ENCODE data around the gene PPP4R3C. TPM values are rescaled to one million over a fixed set of nuclear protein-coding genes. Genes with fewer than 3 reads are reported as not detected.

The PPP4R3C gene
- total and polyA plus RNA-seq, 2 of the 13 experiments (the other 11 are each of a cell fraction or from before 2014, with no cell fraction given), result not detected

GRCh38 chrX:27451324-27451723 is 11.8 kb downstream of the PPP4R3C start:
- H3K9me3 ChIP-seq (ENCODE audit: low read length), result no peaks in the 10 kb centered on the region
- ChIA-PET CTCF (ENCODE audit: low intra/inter-chr PET ratio, low total read pairs) (no interaction called here), POLR2A (no interaction called here)
- H3K4me2 ChIP-seq (ENCODE audit: low read depth, low read length), result peak overlapping the region; percentile 12; the same call in 1 of the 2 replicates
- no peak overlapping the region for H2AFZ ChIP-seq (ENCODE audit: low read length)
- ATAC-seq (peak; percentile 93), FAIRE-seq (peak; percentile 55), DNase-seq (ENCODE audit: low spot score) (peak; percentile 66)
- H3K36me3 ChIP-seq (replicated peaks in 1 of 2; ENCODE audit: control insufficient read depth in 1 of 2, insufficient read depth in 2 of 2, low read length in 2 of 2), result no peaks in the 10 kb centered on the region
- no peaks in the 10 kb centered on the region for H4K20me1 ChIP-seq (ENCODE audit: insufficient read depth, low read length)
- no peak overlapping the region for H3K4me3 ChIP-seq (replicated peaks in 1 of 3; ENCODE audit: insufficient read depth in 1 of 3, low read depth in 2 of 3, low read length in 3 of 3)
- in situ Hi-C loops (cut with HindIII; ENCODE audit: extremely low pct_ligation_motif_present, low pct_unique_long_range_greater_than_20kb), result no loop called here
- BruUV-seq (replicated peaks), result no TSS peak
- no peak overlapping the region for H3K9ac ChIP-seq (ENCODE audit: insufficient read depth, low read depth, low read length)
- H3K4me1 ChIP-seq (ENCODE audit: insufficient read depth, low read length), result peaks cover 48% of the 10 kb centered on the region
- no peaks in the 10 kb centered on the region for H3K79me2 ChIP-seq (ENCODE audit: insufficient read depth, low read length)
- intact Hi-C loops (cut with micrococcal nuclease; ENCODE audit: unreplicated experiment), result no loop called here
- no peaks in the 10 kb centered on the region for H3K27me3 ChIP-seq (ENCODE audit: control insufficient read depth in 1 of 2, insufficient read depth in 2 of 2, low read length in 2 of 2)
- peak overlapping the region; percentile 57 for H3K27ac ChIP-seq (ENCODE audit: extremely low read length, insufficient read depth, low read length)
- TF ChIP-seq HINFP (CRISPR knock-in tag; IDR thresholded peaks at IDR 0.05; ENCODE audit: low read depth) (no peak), CBX5 (CRISPR knock-in tag; IDR thresholded peaks at IDR 0.05; ENCODE audit: borderline replicate concordance) (no peak), ZNF18 (CRISPR knock-in tag; IDR thresholded peaks at IDR 0.05; ENCODE audit: insufficient replicate concordance) (no peak), SNAI1 (CRISPR knock-in tag; IDR thresholded peaks at IDR 0.05; ENCODE audit: borderline replicate concordance) (no peak), KAT8 (CRISPR knock-in tag; IDR thresholded peaks at IDR 0.05) (0 out of 2 replicates have a peak, but pooled peaks have one; percentile 20), ZNF143 (CRISPR knock-in tag; IDR thresholded peaks at IDR 0.05) (no peak), ZBTB39 (CRISPR knock-in tag; IDR thresholded peaks at IDR 0.05) (no peak), HMG20A (CRISPR knock-in tag; IDR thresholded peaks at IDR 0.05; ENCODE audit: borderline replicate concordance) (peak; percentile 45; the same call in 1 of the 2 replicates), ZSCAN9 (CRISPR knock-in tag; IDR thresholded peaks at IDR 0.05; ENCODE audit: borderline replicate concordance) (0 out of 2 replicates have a peak, but pooled peaks have one; percentile 25), ZNF772 (CRISPR knock-in tag; IDR thresholded peaks at IDR 0.05) (no peak), KLF12 (CRISPR knock-in tag; IDR thresholded peaks at IDR 0.05; ENCODE audit: borderline replicate concordance) (no peak), ZNF749 (CRISPR knock-in tag; IDR thresholded peaks at IDR 0.05; ENCODE audit: borderline replicate concordance) (no peak), RNF2 (conservative IDR thresholded peaks at IDR 0.05; ENCODE audit: low read depth) (no peak), ZBTB14 (CRISPR knock-in tag; IDR thresholded peaks at IDR 0.05) (no peak), NR2F6 (IDR thresholded peaks at IDR 0.05) (0 out of 2 replicates have a peak, but pooled peaks have one; percentile 17), NR2F6 (CRISPR knock-in tag; IDR thresholded peaks at IDR 0.05) (no peak), SOX5 (CRISPR knock-in tag; IDR thresholded peaks at IDR 0.05; ENCODE audit: borderline replicate concordance) (peak; percentile 24; the same call in 1 of the 2 replicates), CBX2 (IDR thresholded peaks at IDR 0.05; ENCODE audit: low read depth, low read length) (no peak), CBX2 (CRISPR knock-in tag; IDR thresholded peaks at IDR 0.05; ENCODE audit: low read depth) (no peak), TBX2 (CRISPR knock-in tag; IDR thresholded peaks at IDR 0.05; ENCODE audit: borderline replicate concordance) (no peak), ZNF343 (CRISPR knock-in tag; IDR thresholded peaks at IDR 0.05) (no peak), CBX1 (IDR thresholded peaks at IDR 0.05; ENCODE audit: low read depth) (no peak)

Data from HepG2 (cell line).